ENCODE measurements around the gene CACNA1I.

DNA sequence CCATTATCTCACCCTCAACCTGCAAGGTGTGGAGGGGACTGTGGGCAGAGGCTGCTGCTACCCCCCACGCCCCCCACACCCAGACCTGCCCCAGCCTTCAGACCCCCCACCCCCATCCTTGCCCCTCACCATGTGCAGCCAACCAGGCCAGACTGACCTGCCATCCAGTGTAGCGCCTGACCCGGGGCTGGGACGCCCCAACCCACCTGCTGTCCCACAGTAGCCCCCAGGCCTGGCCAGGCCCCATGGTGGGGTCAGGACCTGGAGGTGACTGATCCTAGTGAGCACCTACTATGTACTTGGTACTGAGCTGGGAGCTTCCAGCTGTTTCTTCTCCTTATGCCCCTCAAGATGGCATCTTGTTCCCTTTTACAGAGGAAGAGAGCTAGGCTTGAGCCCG lies 113.1 kb downstream of the CACNA1I start:
- TF ChIP-seq CTCF (IDR thresholded peaks at IDR 0.05; ENCODE audit: insufficient read depth, low read length, poor library complexity, severe bottlenecking) (no peak), EZH2phosphoT487 (conservative IDR thresholded peaks at IDR 0.05; ENCODE audit: low read length) (no peak)

Data from SU-DHL-6 (cell line).